A204.1 (cell line): ENCODE measurements around the gene MBTPS1.

ENCODE experiments used
- FAIRE-seq: peaks from 2 replicates; lab custom pipeline; 2012; peaks lifted over from hg19 to GRCh38; lab: Jason Lieb, UNC

The MBTPS1 gene

DNA sequence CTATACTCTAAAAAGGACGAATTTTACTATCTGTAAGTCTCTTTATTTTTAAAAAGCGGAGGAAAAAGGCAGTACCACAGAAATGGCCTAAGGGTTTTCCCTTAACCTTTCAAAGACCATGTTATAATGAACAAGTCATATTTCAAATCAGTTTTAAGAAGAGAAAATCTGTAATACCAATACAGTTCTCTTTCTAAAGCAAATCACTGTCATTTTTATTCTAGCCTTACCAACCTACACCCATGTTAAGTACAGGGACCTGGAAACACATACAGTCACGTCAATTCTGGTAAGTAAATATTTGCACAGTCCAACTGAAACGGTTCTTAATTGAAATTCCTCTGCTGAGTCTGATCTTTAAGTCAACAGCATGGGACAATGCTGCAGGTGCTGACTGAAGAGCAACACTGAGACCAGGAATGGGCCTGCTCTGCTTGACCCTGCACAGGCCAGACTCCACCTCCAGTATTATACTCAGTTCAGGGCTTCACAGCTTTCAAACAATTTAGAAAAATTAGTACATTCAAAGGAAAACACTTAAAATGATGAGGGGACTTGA, 20.2 kb downstream of the MBTPS1 start:
- no peak for FAIRE-seq

DNA sequence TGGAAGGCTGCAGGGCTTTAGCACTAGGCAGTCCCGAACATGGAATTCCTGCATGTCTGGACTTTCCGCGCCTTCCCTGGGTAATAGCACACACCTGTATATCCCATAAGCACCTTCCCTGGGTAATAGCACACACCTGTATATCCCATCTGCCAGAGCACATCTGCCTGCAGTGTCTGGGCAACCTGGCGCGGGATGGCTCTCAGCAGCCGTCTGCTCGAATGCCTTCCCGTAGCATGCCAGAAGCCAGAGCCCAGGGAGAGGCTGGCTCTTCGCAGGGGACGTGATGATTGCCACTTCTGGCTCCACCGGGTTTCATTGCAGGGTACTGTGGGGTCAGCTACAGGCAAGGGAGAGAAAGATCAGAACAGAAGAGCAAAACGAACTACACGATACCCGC, 21.3 kb downstream of the MBTPS1 start:
- FAIRE-seq = no peak

DNA sequence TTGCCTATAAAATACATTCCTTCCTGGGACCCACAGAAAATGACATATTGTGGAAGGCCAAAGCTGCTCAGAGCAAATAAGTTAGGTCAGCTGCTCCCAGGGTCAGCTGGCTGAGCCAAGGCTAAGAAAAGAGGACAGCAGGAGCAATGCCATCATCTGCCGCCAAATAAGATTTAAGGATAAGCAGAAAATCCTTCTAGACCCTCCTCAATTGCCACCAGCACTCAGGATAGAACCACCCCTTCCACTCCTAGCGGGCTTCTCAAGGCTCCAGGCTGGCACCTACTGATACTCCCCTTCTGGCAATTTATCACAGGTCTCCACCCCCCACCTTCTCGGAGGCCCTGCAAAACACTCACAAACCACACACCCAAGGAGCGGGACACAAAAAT, 22.9 kb downstream of the MBTPS1 start:
- FAIRE-seq = no peak

DNA sequence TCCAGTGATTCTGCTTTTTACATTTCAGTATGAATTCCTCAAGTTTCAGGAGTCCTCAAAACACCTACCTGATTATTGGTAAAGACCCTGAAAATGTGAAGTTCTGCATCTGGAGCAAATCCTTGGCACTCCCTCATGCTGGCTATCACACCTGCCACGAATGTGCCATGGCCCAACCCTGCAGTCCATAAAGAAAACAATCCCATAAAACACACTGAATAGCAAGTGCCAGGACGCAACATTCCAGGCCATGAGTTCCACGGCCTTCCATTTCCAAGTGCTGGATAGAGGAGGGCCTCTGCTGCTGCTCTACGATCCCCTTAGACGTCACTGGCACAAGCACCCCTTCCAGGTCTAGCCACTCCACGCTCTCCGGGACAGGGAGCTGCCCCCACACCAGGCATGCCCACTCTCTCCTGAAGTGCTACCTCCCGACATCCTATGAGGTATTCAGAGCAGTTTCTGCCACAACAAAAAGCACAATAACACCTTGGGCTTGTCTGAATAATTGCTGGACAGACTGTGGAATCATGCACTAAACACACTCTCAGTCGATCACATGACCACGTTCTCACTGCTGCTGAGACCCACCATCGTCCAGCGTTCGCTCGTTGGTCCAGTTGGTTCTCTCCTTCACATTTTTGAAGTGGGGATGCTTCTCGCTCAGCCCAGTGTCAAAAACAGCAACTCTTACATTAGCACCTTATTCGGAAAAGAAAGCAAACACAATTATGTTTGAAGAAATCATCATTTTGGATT, 23.4 kb downstream of the MBTPS1 start:
- FAIRE-seq = no peak

DNA sequence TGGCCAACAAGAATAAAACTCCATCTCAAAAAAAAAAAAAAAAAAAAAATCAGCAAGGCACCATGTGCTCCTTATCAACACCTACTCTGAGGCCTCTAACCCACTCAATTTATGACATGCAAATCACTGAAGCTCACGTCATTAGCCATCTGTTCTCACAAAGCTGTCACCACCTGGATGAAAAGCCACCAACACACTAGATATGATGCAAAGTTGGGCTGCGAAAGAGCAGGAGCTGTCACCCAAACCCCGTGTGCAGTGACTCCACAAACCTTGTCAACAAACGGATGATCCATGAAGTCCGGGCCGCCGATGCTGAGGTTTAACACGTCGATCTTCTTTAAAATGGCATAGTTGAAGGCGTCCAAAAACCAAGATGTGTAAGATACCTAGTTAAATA, 25.3 kb downstream of the MBTPS1 start:
- no peak for FAIRE-seq

DNA sequence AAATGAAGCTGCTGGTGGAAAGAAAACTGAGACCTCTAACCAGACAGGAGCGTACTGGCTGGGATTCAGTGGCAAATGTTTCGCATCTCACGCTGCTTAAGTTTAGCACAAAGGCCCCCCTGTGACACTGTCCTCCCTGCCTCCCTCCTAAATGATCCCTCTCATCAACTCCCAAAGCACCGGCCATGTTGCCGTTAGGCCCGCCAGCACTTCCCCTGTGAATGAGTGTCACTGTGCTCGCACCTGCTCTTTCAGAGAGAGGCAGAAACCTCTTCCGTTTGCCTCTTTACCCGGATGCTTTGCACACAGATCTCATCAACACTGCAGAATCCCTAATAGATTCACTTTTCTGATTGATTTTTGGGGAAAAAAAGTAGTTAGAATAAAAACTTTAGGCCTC, 26.5 kb downstream of the MBTPS1 start:
- no peak for FAIRE-seq

DNA sequence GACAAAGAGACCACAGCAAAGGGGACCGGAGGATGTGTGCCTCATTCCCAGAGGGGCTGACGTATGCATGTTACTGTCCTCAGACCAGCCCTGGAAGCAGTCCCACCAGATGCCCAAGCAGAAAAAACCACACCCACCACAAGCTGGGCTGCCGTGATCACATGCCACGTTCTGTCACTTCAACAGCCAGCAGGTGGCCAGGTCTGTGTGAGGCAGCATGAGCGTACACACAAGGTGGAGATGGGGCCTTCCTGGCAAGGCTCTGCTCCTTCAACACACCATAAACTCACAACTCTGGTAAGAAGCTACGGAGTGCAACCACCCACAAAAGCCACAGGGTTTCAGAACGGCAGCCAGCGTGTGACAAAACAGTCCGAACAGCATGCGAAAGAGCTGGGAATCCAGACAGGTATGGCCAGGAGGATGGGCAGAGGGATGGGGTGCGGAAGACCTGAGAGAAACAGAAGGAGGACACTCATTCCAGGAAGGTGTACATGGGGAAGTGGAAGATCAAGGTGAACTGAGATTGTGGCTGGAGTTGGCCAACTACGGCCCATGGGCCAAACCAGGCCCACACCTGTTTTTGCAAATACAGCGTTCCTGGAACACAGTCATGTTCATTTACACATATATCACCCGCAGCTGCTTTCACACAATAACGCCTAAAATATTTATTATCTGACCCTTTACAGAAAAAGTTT, 27.9 kb downstream of the MBTPS1 start:
- FAIRE-seq = no peak

DNA sequence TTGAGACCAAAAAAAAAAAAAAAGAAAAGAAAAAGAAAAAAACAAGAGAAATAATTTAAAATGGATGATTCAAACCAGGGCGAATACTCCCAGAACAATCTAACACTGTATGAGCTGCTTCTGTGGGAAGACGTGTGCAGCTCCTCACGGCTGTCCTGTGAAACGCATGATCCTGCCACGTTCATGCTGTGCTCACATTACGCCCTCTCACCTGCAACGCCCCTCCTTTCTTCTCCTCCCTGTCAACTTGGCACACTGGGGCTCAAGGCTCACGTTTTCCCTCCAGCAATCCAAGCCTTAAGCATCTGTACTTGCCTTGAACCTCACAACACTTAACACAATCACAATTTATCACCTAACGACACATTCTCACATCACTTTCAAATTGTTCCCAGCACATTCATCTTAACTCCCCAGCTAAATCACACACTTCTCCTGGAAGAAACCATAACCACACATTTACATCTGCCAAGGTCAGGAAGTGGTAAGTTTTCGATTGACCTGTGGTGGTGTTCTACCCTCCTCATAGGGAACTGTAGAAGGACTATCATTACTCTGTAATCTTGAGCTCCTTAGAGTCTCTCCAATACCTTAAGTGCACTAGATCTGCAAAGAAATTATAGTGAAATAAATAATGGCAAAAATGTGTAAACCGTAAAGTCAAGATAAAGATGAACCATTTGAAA, 29.1 kb downstream of the MBTPS1 start:
- FAIRE-seq = no peak

DNA sequence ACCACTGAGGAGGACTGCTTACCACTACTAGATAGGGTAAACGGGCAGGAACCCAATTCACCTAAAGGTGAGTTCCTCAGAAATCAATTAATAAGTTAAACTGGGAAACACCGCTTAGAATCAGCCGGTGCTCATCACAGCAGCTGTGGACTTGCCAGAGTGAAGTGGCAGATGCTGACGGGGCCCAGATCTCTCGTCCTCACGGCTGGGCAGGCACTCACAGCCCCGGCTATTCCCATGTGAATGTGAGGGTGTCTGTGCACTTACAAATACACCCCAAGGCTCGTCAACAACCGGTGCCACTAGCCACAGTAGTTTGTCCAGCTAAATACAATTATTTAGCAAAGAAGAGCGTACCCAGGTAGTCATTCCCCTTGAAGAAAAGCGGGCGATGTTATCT, 29.7 kb downstream of the MBTPS1 start:
- no peak for FAIRE-seq

DNA sequence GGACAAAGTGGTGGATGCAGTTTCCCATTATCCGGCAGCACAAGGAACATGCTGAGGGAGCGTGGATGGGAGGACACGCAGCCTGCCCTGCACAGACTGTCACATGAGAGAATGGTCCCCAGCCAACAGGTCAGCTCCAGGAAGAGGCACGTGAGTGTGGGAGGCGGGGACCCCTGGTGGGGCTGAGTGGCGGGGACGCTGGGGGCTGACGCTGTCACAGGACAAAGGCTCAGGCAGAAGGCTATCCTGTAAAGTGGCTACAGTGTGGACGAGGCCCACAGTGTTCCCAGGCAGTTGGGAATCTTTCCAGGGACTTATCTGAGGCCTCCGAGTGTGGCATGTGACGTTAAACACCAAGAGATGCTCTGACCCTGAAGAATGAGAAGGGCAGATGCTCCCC, 30.4 kb downstream of the MBTPS1 start:
- no peak for FAIRE-seq

DNA sequence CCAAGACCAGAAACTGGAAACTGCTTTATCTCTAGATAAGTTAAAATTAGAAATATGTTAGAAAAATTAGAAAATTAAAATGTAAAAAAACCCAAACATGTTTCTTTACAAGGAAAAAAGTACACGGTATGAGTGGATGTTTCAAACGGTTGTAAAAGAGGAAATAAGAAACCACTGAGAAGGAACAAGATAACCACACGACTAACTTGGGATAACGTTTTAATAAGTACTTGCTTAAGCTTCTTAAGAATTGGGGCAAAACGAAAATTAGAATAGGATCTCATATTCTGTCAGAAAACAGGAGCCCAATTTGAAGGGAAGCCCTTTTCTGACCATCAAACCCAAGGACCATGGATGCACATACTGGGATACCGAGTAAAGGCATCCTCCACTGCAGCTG, 31.0 kb downstream of the MBTPS1 start:
- FAIRE-seq = no peak

DNA sequence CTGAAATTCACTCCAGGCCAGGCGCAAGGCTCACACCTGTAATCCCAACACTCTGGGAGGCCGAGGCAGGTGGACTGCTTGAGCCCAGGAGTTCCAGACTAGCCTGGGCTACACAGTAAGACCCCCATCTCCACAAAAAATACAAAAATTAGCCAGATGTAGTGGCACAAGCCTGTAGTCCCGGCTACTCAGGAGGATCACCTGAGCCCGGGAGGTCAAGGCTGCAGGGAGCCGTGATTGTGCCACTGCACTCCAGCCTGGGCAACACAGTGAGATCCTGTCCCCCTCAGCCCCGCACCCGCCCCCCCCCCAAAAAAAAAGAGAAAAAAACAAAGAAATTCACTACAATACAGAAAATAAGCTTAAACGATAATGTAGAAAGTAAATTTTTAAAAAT, 31.5 kb downstream of the MBTPS1 start:
- FAIRE-seq = no peak

DNA sequence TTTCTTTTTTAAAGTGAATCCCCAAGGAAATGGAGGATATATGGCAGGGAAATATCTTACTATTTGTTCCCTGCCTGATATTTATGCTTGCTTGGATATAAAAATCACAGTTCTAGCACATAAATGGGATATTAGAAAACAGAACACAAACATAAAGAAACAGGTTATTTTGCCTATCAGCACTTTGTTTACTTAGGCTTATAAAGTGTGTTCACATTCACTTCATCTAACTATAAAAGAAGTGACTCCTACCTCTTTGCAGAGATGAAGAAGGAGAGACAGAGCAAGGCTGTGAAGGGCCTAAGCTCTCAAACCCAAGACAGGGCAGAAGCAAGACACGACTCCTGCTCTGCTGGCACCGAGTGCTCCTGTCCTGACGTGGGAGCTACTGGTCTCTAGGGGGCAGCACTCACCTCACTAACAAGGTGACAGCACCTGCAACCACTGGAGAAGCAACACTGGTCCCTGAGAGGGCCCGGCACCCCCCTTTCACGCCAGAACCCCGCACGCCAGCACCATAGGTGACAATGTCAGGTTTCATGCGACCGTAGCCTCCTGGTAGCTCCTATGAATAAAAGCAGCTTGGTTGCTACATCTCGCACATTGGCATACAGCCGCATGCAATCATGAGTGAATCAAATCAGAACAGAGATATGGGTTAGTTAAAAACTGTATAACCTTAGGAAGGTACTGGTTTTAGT, 32.0 kb downstream of the MBTPS1 start:
- no peak for FAIRE-seq

DNA sequence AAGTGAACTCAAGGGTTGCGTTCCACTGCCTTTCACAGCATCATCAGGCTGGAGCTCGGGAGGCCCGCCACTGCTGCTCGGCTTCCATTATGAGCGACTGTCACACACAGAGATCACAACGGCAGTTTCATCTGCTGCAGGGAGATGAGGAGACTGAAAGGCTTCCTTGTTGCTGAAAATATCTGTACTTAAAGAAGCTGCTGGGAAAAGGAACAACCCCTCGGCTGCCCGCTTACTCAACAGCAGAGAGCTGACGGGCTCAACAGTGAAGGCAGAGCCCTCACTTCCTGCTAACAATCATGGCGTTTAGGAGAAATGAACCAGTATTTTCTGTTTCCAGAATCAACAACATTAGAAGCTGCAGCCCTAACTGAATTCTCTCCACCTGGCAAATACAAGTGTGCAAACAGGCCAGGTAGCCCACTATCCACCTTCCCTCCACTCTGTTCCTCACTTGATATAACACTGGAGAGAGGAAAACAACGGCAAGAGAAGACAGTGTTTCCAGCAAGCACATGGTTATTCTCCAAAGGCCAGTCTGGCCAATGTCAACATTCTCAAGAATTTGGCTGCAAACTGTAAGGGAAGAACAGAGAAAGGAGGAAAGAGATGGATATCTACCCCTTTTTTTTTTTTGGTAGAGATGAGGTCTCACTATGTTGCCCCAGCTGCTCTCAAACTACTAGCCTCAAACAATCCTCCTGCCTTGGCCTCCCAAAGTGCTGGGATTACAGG, 33.7 kb downstream of the MBTPS1 start:
- no peak for FAIRE-seq

DNA sequence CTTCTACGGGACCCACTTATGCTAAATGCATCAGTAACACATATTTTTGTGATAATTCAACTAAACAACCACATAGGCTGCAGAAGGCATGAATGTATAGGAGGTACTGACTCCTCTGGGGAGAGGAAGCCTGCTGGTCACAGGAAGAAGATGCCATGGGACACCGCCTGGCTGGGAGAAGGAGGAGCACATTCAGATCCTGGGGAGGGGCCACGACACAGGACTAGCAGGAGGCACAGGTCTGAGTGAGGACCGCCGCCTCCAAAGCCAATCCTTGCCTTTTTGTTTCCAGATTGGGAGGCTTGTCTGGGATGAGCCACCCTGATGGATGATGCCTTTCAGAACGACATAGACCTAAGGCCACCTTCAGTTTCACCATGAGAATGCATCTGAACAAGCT, 34.6 kb downstream of the MBTPS1 start:
- no peak for FAIRE-seq

DNA sequence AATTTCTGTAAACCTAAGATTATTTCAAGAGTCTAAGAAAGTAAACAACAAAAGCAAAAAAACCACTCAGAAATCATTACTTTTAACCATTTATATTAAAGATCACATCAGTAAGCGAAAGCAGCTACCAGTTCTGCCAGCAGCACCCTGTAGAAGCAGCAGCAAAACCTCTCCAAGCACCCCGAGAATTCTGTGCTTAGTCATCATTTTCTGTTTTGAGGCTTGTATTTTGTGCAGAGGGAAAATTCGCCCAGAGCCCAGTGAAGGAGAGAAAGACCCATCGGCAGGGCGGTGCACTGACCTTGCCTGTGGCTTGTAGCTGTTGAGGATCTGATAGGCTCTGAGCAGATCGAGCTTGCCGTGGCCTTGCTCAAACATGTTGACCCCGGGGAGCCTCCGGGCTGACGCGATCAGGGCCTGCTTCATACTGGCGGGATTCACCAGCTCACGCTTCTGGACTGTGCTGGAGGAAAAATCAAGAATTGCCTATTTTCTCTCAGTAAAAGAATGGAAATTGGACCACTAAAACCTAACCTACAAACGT, 35.2 kb downstream of the MBTPS1 start:
- no peak for FAIRE-seq

DNA sequence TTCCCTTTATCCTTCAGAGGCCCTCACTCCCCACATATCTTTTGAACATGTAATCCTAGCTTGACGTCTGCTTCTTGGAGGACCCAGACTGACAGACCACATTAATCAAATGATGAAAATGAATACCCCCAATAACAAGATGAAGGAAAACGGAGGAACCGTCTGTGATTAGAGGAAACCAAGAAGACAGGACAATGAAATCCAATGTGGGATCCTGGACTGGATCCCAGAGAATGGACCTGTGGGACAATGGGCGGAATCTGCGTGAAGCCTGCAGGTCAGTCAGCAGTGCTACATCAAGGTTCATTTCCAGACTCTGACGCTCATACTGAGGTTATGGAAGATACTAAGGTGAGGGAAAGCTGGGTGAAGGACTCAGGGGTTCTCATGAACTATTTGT, 35.9 kb downstream of the MBTPS1 start:
- no peak for FAIRE-seq

DNA sequence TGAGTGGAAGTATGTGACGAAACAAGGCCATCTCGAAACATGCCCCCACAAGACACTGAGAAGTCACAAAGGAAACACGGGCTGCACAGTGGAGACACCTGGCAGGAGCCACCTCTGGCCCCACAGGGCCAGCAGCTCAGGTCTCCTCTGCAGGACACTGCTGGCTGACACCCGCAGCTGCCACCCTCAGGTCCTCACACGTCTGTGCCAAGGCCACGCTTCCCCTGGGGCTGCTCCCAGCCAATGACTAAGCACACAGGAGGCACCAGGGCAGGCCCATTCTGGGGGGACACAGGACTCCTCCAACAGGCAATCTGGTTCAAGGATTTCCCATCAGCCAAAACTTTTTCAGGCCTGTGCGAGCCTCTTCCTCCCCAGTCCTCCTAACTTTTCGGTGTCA, 36.4 kb downstream of the MBTPS1 start:
- FAIRE-seq = no peak

DNA sequence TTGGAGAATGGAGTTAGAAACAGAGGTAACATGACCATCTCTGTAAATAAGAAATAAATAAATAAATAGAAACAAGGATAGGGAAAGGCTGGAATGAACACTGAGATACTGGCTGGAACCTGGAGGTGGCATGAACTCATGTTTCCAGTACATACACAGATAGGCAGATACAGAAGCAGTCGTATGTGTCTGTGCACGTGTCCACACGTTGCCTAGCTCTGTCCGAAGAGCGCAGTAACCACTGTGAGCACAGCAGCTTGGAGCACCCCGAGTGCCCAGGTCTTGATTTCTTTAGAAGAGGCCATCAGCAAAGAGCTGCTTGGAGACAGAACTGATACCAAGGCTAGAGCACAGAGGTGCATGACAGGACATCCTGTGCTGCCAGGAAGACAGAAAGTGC, 37.1 kb downstream of the MBTPS1 start:
- FAIRE-seq = no peak

DNA sequence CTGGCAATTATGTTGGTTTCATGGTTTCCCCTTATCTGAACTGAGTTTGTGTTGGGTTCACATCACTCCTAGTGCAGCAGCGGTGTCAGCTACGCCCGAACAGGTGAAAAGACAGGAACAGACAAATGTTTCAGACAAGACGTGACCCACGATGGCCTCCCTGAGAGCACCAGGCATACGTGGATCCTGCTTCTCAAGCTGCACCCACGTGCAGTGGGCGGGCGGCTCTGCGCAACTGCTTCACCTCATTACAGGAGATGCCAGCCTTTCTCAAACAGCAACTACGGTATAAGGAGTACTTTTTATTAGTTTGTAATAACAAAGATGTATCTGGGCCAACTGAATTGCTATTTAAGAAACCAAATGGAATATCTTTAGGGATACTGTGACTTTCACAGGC, 41.4 kb downstream of the MBTPS1 start:
- FAIRE-seq = no peak

DNA sequence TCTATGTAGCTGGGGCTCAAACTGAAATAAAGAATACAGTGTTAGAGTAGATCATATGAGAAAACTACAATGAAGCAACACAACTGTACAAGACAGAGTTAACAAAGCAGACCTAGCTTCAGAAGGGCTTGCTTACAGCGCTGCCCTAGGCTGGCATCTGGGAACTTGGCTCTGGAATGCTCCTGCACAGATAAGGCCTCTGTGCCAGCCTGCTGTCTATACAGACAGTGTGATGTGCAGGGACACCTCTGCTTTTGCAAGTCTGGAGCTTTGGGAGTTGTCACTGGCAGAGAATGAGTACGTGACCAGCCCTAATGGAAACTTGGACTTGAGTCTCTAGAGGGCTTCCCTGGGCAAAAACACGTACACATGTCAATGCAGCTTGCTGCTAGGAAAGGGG, 42.0 kb downstream of the MBTPS1 start:
- FAIRE-seq = no peak

DNA sequence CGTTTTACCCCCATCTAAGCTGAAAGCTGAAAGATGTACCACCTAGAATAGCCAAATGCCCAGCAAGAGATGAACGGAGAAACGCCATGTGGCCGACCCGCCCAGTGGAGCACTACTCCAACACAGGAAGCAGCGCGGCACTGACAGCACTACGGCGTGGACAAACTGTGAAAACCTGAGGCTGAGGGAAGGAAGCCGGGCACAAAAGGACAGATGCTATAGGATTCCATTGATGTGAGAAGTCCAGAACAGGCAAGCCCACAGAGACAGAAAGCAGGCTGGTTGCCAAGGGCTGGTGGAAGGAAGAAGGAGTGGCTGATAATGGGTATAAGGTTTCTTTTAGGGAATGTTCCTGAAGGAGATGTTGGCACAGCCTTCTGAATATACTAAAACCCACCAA, 44.7 kb downstream of the MBTPS1 start:
- FAIRE-seq = no peak
